HepG2 (cell line): Measurements from ENCODE around the gene MAPK11. TPM values are rescaled to one million over a fixed set of nuclear protein-coding genes. Genes with fewer than 3 reads are reported as not detected.
A peak's percentile ranks its signal among the peaks of the same experiment; 100 is the strongest.

Experiments
- CENPX ChIP-seq: sonication (generic); formaldehyde crosslinking; IDR thresholded peaks from 2 replicates; pipeline ENCODE4 v1.9.0; 2021; ENCODE audit warnings: mild to moderate bottlenecking, missing genetic modification reagents, moderate library complexity
- FLYWCH1 ChIP-seq: sonication (generic); formaldehyde crosslinking; IDR thresholded peaks from 2 replicates; pipeline ENCODE4 v1.8.1; 2023; ENCODE audit warnings: mild to moderate bottlenecking, missing genetic modification reagents
- FOXC1 ChIP-seq: sonication (generic); formaldehyde crosslinking; IDR thresholded peaks from 2 replicates; pipeline ENCODE4 v1.8.0; 2022; ENCODE audit warnings: mild to moderate bottlenecking, missing genetic modification reagents, borderline replicate concordance
- HOXA5 ChIP-seq: sonication (generic); formaldehyde crosslinking; IDR thresholded peaks from 2 replicates; pipeline ENCODE4 v1.4.0; 2020; ENCODE audit warnings: missing genetic modification reagents
- NFRKB ChIP-seq: fragments of 450-650 bp; IDR thresholded peaks from 2 replicates; pipeline ENCODE4 v1.6.1; 2017
- RXRA ChIP-seq: sonication (generic); formaldehyde crosslinking; IDR thresholded peaks from 2 replicates; pipeline ENCODE4 v1.5.1; 2020; ENCODE audit warnings: missing genetic modification reagents
- SMC3 ChIP-seq: IDR thresholded peaks from 2 replicates; pipeline ENCODE4 v1.6.1; 2011; ENCODE audit warnings: low read length, improper control_type of control experiment
- TBP ChIP-seq: sonication (generic); formaldehyde crosslinking; IDR thresholded peaks from 2 replicates; pipeline ENCODE4 v1.5.0; 2020; ENCODE audit warnings: missing genetic modification reagents
- ZNF143 ChIP-seq: sonication (generic); formaldehyde crosslinking; IDR thresholded peaks from 2 replicates; pipeline ENCODE4 v1.4.0; 2020; ENCODE audit warnings: missing genetic modification reagents
- ZNF274 ChIP-seq: sonication (generic); formaldehyde crosslinking; IDR thresholded peaks from 2 replicates; pipeline ENCODE4 v1.5.1; 2020; ENCODE audit warnings: mild to moderate bottlenecking, missing genetic modification reagents
- ZNF614 ChIP-seq: IDR thresholded peaks from 2 replicates; pipeline ENCODE4 v1.6.1; 2018; ENCODE audit warnings: missing biosample characterization, missing genetic modification reagents, inconsistent platforms, borderline replicate concordance
- ZNF674 ChIP-seq: sonication (generic); formaldehyde crosslinking; IDR thresholded peaks from 2 replicates; pipeline ENCODE4 v1.5.0; 2020; ENCODE audit warnings: low read depth, mild to moderate bottlenecking, missing genetic modification reagents
- ZNF7 ChIP-seq: IDR thresholded peaks from 2 replicates; pipeline ENCODE4 v1.6.1; 2016; ENCODE audit warnings: missing biosample characterization, missing genetic modification reagents
- ZNF83 ChIP-seq: sonication (generic); formaldehyde crosslinking; IDR thresholded peaks from 2 replicates; pipeline ENCODE4 v1.4.0; 2020; ENCODE audit warnings: missing genetic modification reagents, mild to moderate bottlenecking, borderline replicate concordance
- ZNF879 ChIP-seq: sonication (generic); formaldehyde crosslinking; IDR thresholded peaks from 2 replicates; pipeline ENCODE4 v1.8.1; 2023; ENCODE audit warnings: missing genetic modification reagents
- polyA plus RNA-seq, 8 experiments: library from polyadenylated mRNA; depleted of rRNA in 3 of 8; stranded (reverse) in 7 of 8; unstranded in 1 of 8; fragments of >200 nt; fragmentation: Illumina TruSeq in 4 of 8; extraction: Trizol in 4 of 8; gene quantifications; 2 replicates each; pipeline versions ENCODE4 v1.2.1 to v1.2.3, GENCODE V29; 2011 to 2016; ENCODE audit warnings: low read depth in 4 of 8, missing spikeins in 1 of 8, mixed read lengths in 1 of 8; ENCODE audit not compliant: insufficient read depth in 1 of 8
- total RNA-seq, 5 experiments: library from RNA; depleted of rRNA; stranded (reverse); fragments of >200 nt; fragmentation: Illumina TruSeq; extraction: Trizol; gene quantifications; 2 replicates each; pipeline ENCODE4 v1.2.3, GENCODE V29; 2016; ENCODE audit warnings: low read depth in 1 of 5
- TF ChIP-seq, protein P1 (sequence below): IDR thresholded peaks from 2 replicates; pipeline ENCODE4 v1.6.1; 2016; ENCODE audit warnings: missing genetic modification reagents, missing compliant biosample characterization
- TF ChIP-seq, protein P2 (sequence below): IDR thresholded peaks from 2 replicates; pipeline ENCODE4 v1.6.1; 2016; ENCODE audit warnings: missing compliant biosample characterization, missing genetic modification reagents, borderline replicate concordance
- TF ChIP-seq, protein P3 (sequence below): fragments of 450-650 bp; IDR thresholded peaks from 2 replicates; pipeline ENCODE4 v1.6.1; 2017
- TF ChIP-seq, protein P4 (sequence below): sonication (generic); formaldehyde crosslinking; IDR thresholded peaks from 2 replicates; pipeline ENCODE4 v1.4.0; 2020; ENCODE audit warnings: missing genetic modification reagents
- TF ChIP-seq, protein P5 (sequence below): sonication (generic); formaldehyde crosslinking; conservative IDR thresholded peaks from 2 replicates; pipeline ENCODE4 v1.4.0; 2020; ENCODE audit warnings: missing genetic modification reagents
- TF ChIP-seq, protein P6 (sequence below): sonication (generic); formaldehyde crosslinking; IDR thresholded peaks from 2 replicates; pipeline ENCODE4 v1.5.0; 2020; ENCODE audit warnings: mild to moderate bottlenecking, missing genetic modification reagents, borderline replicate concordance

Gene MAPK11
- total and polyA plus RNA-seq, 2 of the 13 experiments (the other 11 are each of a cell fraction or from before 2014, with no cell fraction given) = 0.15 to 0.17 TPM

DNA sequence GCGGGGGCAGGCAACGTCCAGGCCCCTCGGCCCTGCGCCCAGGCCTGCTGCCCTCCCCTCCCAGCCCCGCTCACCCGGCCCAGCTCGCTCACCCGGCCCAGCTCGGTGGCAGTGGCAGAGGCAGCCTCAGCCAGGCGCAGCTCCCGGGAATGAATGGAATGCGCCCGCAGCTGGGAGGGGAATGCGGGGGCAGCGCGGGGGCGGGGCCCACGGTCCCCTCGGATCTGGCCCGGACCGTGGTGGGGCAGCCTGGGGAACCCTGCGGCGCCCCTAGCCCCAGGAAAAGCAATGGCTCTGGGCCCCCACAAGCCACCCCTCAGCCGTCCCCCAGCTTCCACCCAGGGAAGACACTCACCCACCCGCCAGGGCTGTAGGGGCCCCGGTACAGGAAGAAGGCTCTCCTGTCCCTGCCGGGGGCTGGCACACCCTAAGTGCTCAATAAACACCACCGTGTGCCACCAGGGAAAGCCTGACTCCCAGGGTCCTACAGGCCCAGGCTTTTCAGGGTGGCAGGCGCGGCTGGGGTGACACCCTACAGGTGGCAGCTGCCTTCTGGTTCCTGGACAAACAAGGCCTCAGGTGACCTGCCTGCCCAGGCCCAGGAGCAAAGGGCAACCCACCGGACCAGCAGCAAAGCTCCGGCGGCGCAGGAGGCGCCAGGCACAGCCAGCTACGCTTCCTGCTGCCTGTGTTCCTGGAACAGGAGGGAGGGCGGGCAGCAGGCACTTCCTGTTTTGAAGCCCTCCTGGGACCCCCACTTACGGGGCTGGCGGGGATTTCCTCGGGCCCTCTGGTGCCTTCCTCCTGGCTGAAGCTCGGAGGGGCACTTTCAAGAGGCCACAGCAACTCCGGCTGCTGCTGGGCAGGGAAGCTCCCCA, 23.5 kb upstream of the MAPK11 start (continued):
- TF ChIP-seq, protein P1, sequence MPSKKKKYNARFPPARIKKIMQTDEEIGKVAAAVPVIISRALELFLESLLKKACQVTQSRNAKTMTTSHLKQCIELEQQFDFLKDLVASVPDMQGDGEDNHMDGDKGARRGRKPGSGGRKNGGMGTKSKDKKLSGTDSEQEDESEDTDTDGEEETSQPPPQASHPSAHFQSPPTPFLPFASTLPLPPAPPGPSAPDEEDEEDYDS (CRISPR knock-in tag) = no peak; the same call in 1 of the 2 replicates
- TF ChIP-seq ZNF143 (CRISPR knock-in tag) (no peak; the same call in 1 of the 2 replicates), ZNF83 (CRISPR knock-in tag) (peak; percentile 79; the same call in 1 of the 2 replicates), RXRA (peak; percentile 99), ZNF274 (peak; percentile 60; the same call in 1 of the 2 replicates), ZNF879 (CRISPR knock-in tag) (no peak), HOXA5 (CRISPR knock-in tag) (0 out of 2 replicates have a peak, but pooled peaks have one; percentile 50), TBP (CRISPR knock-in tag) (no peak), CENPX (CRISPR knock-in tag) (no peak), FLYWCH1 (CRISPR knock-in tag) (peak; percentile 69; the same call in 1 of the 2 replicates), SMC3 (no peak), FOXC1 (CRISPR knock-in tag) (peak; percentile 48; the same call in 1 of the 2 replicates), ZNF7 (CRISPR knock-in tag) (no peak), ZNF614 (CRISPR knock-in tag) (peak; percentile 61; the same call in 1 of the 2 replicates), ZNF674 (CRISPR knock-in tag) (no peak), NFRKB (no peak)
- TF ChIP-seq, protein P2, sequence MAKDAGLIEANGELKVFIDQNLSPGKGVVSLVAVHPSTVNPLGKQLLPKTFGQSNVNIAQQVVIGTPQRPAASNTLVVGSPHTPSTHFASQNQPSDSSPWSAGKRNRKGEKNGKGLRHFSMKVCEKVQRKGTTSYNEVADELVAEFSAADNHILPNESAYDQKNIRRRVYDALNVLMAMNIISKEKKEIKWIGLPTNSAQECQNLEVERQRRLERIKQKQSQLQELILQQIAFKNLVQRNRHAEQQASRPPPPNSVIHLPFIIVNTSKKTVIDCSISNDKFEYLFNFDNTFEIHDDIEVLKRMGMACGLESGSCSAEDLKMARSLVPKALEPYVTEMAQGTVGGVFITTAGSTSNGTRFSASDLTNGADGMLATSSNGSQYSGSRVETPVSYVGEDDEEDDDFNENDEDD = peak; percentile 81; the same call in 1 of the 2 replicates
- TF ChIP-seq, protein P3, sequence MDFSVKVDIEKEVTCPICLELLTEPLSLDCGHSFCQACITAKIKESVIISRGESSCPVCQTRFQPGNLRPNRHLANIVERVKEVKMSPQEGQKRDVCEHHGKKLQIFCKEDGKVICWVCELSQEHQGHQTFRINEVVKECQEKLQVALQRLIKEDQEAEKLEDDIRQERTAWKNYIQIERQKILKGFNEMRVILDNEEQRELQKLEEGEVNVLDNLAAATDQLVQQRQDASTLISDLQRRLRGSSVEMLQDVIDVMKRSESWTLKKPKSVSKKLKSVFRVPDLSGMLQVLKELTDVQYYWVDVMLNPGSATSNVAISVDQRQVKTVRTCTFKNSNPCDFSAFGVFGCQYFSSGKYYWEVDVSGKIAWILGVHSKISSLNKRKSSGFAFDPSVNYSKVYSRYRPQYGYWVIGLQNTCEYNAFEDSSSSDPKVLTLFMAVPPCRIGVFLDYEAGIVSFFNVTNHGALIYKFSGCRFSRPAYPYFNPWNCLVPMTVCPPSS = no peak
- TF ChIP-seq, protein P4, sequence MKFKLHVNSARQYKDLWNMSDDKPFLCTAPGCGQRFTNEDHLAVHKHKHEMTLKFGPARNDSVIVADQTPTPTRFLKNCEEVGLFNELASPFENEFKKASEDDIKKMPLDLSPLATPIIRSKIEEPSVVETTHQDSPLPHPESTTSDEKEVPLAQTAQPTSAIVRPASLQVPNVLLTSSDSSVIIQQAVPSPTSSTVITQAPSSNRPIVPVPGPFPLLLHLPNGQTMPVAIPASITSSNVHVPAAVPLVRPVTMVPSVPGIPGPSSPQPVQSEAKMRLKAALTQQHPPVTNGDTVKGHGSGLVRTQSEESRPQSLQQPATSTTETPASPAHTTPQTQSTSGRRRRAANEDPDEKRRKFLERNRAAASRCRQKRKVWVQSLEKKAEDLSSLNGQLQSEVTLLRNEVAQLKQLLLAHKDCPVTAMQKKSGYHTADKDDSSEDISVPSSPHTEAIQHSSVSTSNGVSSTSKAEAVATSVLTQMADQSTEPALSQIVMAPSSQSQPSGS (CRISPR knock-in tag) = peak; percentile 55; the same call in 1 of the 2 replicates
- TF ChIP-seq, protein P5, sequence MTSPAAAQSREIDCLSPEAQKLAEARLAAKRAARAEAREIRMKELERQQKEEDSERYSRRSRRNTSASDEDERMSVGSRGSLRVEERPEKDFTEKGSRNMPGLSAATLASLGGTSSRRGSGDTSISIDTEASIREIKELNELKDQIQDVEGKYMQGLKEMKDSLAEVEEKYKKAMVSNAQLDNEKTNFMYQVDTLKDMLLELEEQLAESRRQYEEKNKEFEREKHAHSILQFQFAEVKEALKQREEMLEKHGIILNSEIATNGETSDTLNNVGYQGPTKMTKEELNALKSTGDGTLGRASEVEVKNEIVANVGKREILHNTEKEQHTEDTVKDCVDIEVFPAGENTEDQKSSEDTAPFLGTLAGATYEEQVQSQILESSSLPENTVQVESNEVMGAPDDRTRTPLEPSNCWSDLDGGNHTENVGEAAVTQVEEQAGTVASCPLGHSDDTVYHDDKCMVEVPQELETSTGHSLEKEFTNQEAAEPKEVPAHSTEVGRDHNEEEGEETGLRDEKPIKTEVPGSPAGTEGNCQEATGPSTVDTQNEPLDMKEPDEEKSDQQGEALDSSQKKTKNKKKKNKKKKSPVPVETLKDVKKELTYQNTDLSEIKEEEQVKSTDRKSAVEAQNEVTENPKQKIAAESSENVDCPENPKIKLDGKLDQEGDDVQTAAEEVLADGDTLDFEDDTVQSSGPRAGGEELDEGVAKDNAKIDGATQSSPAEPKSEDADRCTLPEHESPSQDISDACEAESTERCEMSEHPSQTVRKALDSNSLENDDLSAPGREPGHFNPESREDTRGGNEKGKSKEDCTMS = no peak
- TF ChIP-seq, protein P6, sequence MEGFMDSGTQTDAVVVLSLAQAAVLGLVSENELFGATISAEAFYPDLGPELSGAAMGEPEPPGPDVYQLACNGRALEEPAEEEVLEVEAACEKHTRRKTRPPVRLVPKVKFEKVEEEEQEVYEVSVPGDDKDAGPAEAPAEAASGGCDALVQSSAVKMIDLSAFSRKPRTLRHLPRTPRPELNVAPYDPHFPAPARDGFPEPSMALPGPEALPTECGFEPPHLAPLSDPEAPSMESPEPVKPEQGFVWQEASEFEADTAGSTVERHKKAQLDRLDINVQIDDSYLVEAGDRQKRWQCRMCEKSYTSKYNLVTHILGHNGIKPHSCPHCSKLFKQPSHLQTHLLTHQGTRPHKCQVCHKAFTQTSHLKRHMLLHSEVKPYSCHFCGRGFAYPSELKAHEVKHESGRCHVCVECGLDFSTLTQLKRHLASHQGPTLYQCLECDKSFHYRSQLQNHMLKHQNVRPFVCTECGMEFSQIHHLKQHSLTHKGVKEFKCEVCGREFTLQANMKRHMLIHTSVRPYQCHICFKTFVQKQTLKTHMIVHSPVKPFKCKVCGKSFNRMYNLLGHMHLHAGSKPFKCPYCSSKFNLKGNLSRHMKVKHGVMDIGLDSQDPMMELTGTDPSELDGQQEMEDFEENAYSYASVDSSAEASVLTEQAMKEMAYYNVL = no peak
